Upper lobe of left lung (tissue), 4 donors: ENCODE measurements around the gene NCAM2.
"Not testable (repeated sequence)": the region's sequence is repeated elsewhere in the genome, so short reads cannot be mapped to it uniquely, and the experiment has no call there.

ENCODE experiments used
- CTCF ChIP-seq, 6 experiments: fragments of 450-650 bp in 4 of 6; fragments of 200-600 bp in 2 of 6; sonication (generic) in 2 of 6; IDR thresholded peaks; one replicate each; pipeline ENCODE4 v1.5.1; 2016 to 2019; ENCODE audit warnings: antibody characterized with exemption in 6 of 6
- POLR2AphosphoS5 ChIP-seq, 2 donors: sonication (generic); formaldehyde crosslinking; IDR thresholded peaks; one replicate each; pipeline ENCODE4 v1.5.1; 2017; ENCODE audit warnings: antibody characterized with exemption in 2 of 2

GRCh38 chr21:21404261-21404660, 406.1 kb downstream of the NCAM2 start:
- TF ChIP-seq CTCF, POLR2AphosphoS5 (IDR thresholded peaks at IDR 0.05): not testable (repeated sequence)
